Measurements from ENCODE around the gene SEC14L6. TPM values are rescaled to one million over a fixed set of nuclear protein-coding genes. Genes with fewer than 3 reads are reported as not detected.
A peak's percentile ranks its signal among the peaks of the same experiment; 100 is the strongest.

SEC14L6 gene
- total RNA-seq, 2 donors from 2014 or later, result 0.27 to 0.56 TPM

DNA sequence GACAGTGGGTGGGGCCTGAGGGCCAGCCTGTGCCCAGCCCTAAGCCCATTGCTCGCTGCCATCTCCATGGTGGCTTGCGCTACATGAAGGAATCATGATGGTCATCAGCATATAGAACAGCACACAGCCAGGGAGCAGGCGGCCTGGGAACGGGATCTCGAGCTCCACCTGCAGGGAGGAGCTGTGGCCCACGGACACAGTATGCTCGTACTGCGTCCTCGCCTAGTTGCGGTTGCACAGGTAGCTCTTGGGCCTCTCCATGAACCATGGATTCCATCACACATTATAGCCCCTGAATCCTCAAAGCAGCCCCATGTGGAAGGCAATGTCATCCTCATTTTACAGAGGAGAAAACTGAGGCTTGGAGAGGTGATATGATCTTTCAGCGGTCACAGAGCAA lies 56.1 kb downstream of the SEC14L6 start:
- ATAC-seq (ENCODE audit: insufficient number of reproducible peaks, low FRiP score, low read depth), result no peak

DNA sequence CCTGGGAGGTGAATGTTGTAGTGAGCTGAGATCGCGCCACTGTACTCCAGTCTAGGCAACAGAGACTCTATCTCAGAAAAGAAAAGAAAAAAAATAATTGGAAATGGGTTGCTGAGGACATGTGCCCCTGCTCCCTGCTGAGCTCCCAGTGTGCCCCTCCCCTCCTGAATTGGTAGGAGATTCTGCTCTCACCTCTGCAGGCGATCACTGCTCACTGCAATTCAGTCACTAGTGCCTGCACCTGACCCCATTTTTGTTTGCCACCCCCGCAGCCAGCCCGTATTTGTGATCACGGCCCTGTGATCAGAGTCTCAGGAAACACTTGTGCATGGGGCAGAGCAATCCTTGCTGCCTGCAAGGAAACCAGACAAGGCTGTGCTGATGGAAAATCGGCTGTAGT lies 58.4 kb downstream of the SEC14L6 start:
- no peaks in the 10 kb centered on the region for H3K27me3 ChIP-seq (replicated peaks; ENCODE audit: insufficient read depth)
- TF ChIP-seq, protein P1, sequence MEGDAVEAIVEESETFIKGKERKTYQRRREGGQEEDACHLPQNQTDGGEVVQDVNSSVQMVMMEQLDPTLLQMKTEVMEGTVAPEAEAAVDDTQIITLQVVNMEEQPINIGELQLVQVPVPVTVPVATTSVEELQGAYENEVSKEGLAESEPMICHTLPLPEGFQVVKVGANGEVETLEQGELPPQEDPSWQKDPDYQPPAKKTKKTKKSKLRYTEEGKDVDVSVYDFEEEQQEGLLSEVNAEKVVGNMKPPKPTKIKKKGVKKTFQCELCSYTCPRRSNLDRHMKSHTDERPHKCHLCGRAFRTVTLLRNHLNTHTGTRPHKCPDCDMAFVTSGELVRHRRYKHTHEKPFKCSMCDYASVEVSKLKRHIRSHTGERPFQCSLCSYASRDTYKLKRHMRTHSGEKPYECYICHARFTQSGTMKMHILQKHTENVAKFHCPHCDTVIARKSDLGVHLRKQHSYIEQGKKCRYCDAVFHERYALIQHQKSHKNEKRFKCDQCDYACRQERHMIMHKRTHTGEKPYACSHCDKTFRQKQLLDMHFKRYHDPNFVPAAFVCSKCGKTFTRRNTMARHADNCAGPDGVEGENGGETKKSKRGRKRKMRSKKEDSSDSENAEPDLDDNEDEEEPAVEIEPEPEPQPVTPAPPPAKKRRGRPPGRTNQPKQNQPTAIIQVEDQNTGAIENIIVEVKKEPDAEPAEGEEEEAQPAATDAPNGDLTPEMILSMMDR (IDR thresholded peaks at IDR 0.05), result no peak
- H3K4me3 ChIP-seq, result no peak overlapping the region
- no peaks in the 10 kb centered on the region for H3K4me1 ChIP-seq (ENCODE audit: control insufficient read depth in 1 of 2, low read depth in 2 of 2)
- no peak for ATAC-seq (ENCODE audit: insufficient number of reproducible peaks, low FRiP score, low read depth)
- no peak for DNase-seq (ENCODE audit: low spot score)
- H3K27ac ChIP-seq, result no peak overlapping the region
- no peaks in the 10 kb centered on the region for H3K36me3 ChIP-seq
- no peaks in the 10 kb centered on the region for H3K9me3 ChIP-seq

More for the DNA sequence above, 56.1 kb downstream of the SEC14L6 start:
- no peaks in the 10 kb centered on the region for H3K9me3 ChIP-seq
- no peak overlapping the region for H3K4me3 ChIP-seq
- H3K36me3 ChIP-seq, result no peaks in the 10 kb centered on the region
- no peak overlapping the region for H3K27ac ChIP-seq
- TF ChIP-seq, protein P1 (IDR thresholded peaks at IDR 0.05), result no peak
- DNase-seq (ENCODE audit: low spot score), result no peak
- no peaks in the 10 kb centered on the region for H3K4me1 ChIP-seq (ENCODE audit: control insufficient read depth in 1 of 2, low read depth in 2 of 2)
- no peaks in the 10 kb centered on the region for H3K27me3 ChIP-seq (replicated peaks; ENCODE audit: insufficient read depth)

DNA sequence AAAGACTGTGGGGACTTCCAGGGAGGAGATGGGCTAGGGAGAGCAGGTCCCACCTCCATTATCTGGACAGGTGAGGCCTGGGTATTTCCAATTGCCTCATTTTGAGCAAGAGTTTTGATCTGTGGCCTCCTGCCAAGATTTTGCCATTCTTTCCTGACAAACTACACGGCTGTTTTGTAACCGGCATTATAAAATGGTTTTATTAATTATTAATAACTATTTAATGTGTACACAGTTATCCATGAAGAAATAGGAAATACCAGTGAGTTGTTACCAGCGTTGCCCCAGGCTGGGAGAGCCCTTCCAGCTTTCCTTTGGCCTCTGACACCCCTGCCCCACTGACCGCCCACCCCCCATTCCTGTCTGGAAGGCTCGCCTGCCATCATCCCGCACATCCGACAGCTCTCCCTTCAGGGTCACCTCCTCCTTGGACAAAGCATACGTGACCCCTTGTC lies 59.9 kb downstream of the SEC14L6 start:
- TF ChIP-seq, protein P1 (IDR thresholded peaks at IDR 0.05), result no peak
- H3K4me1 ChIP-seq (ENCODE audit: control insufficient read depth in 1 of 2, low read depth in 2 of 2), result no peaks in the 10 kb centered on the region
- ATAC-seq (ENCODE audit: insufficient number of reproducible peaks, low FRiP score, low read depth), result no peak

DNA sequence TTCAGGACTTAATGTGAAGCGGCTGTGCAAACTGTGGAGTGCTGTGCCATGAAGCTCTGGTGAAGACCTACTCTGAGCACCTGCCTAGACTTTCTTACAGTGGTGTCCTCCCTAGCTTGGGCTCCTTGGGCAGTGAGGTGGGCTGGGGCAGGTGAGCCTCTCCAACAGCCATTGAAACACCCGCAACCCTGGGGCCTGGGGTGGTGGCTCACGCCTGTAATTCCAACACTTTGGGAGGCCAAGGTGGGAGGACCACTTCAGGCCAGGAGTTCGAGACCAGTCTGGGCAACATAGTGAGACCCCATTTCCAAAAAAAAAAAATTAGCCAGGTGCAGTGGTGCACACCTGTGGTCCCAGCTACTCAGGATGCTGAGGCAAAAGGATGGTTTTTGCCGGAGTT lies 60.4 kb downstream of the SEC14L6 start:
- no peak overlapping the region for H3K4me3 ChIP-seq
- no peaks in the 10 kb centered on the region for H3K36me3 ChIP-seq
- no peak for ATAC-seq (ENCODE audit: insufficient number of reproducible peaks, low FRiP score, low read depth)
- H3K27ac ChIP-seq, result no peak overlapping the region
- H3K4me1 ChIP-seq (ENCODE audit: control insufficient read depth in 1 of 2, low read depth in 2 of 2), result no peaks in the 10 kb centered on the region
- H3K9me3 ChIP-seq, result no peaks in the 10 kb centered on the region
- H3K27me3 ChIP-seq (replicated peaks; ENCODE audit: insufficient read depth), result no peaks in the 10 kb centered on the region
- TF ChIP-seq, protein P1 (IDR thresholded peaks at IDR 0.05), result no peak
- no peak for DNase-seq (ENCODE audit: low spot score)

More for the DNA sequence above, 59.9 kb downstream of the SEC14L6 start:
- H3K27ac ChIP-seq, result no peak overlapping the region
- no peaks in the 10 kb centered on the region for H3K27me3 ChIP-seq (replicated peaks; ENCODE audit: insufficient read depth)
- H3K9me3 ChIP-seq, result no peaks in the 10 kb centered on the region
- DNase-seq (ENCODE audit: low spot score), result no peak
- H3K4me3 ChIP-seq, result no peak overlapping the region
- H3K36me3 ChIP-seq, result no peaks in the 10 kb centered on the region

DNA sequence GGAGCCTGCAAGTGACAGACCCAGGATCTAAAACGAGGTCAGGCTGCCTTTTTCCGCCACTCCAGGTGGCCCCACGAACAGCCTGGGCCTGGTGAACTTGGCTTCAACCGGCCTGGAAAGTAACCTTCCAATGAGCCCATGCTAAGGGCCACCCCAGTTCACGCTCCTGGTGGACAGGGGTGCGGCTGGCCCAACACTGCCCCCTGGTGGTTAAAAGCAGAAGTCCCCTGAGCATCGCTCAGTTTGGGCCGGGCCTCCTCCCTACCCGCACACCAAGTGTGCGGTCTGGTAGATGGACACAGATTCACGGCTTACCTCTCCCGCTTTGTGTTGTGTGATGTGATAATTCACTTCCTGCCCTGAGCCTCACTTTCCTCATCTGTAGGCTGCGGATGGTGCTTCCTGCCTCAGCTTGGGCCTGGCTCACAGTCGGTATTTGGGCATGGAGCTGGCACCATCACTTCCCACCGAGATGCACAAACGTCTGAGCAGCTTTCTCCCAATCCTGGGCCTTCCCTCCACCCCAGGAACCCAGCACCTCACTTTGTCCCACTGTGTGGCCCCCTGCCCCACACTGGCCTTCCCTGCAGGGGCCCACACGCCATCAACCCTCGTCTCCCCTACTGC lies 61.1 kb downstream of the SEC14L6 start:
- H3K4me3 ChIP-seq, result no peak overlapping the region
- no peak for DNase-seq (ENCODE audit: low spot score)
- no peaks in the 10 kb centered on the region for H3K4me1 ChIP-seq (ENCODE audit: control insufficient read depth in 1 of 2, low read depth in 2 of 2)
- no peak overlapping the region for H3K27ac ChIP-seq
- TF ChIP-seq, protein P1 (IDR thresholded peaks at IDR 0.05), result peak; percentile 94
- no peaks in the 10 kb centered on the region for H3K9me3 ChIP-seq
- no peaks in the 10 kb centered on the region for H3K27me3 ChIP-seq (replicated peaks; ENCODE audit: insufficient read depth)
- no peaks in the 10 kb centered on the region for H3K36me3 ChIP-seq
- no peak for ATAC-seq (ENCODE audit: insufficient number of reproducible peaks, low FRiP score, low read depth)

Measured in thoracic aorta (tissue), 2 donors.